K562 (cell line): ENCODE data around the gene GALNS. TPM values are rescaled to one million over a fixed set of nuclear protein-coding genes. Genes with fewer than 3 reads are reported as not detected.

ENCODE experiments used
- ATAC-seq: fragments of 200-7000 bp; cut with Tn5 transposase; 3 replicates; pipeline ENCODE4 v1.9.1; 2020; ENCODE audit warnings: moderate library complexity
- BruUV-seq: library from RNA; stranded (reverse); fragments of 400-500 nt; replicated peaks from 2 replicates; lab custom pipeline; 2021; lab: Mats Ljungman, UMichigan
- CTCF ChIA-PET: fragments of 300-600 bp; formaldehyde crosslinking; extraction: SDS; loops from one replicate; lab custom pipeline; 2021; ENCODE audit warnings: low intra/inter-chr PET ratio; lab: Yijun Ruan, JAX
- POLR2A ChIA-PET: fragments of 300-600, 350-650 bp; sonication (Branson Sonifier 250); formaldehyde crosslinking; extraction: SDS; loops from one replicate; lab custom pipeline; 2021; ENCODE audit warnings: antibody characterized with exemption, inconsistent platforms; lab: Yijun Ruan, JAX
- DNase-seq, 4 experiments: peaks; one replicate each; pipeline versions ENCODE4 v3.0.0 to v3.0.0-alpha.2; 2011 to 2018; ENCODE audit warnings: low spot score in 3 of 4, mixed read lengths in 3 of 4; ENCODE audit errors: extremely low read depth in 1 of 4
- FAIRE-seq: peaks from 2 replicates; lab custom pipeline; 2011; peaks lifted over from hg19 to GRCh38; lab: Jason Lieb, UNC
- H2AFZ ChIP-seq: 2 replicates; pipeline ENCODE4 v1.6.0; 2011; ENCODE audit warnings: low read depth, low read length, control low read depth, inconsistent platforms
- H3K27ac ChIP-seq: fragments of 200-600 bp; 3 replicates; pipeline ENCODE4 v1.8.0; 2011; ENCODE audit warnings: low read depth, mild to moderate bottlenecking, control low read depth, inconsistent platforms, low read length, moderate library complexity, mixed read lengths; ENCODE audit errors: extremely low read depth
- H3K27me3 ChIP-seq, 2 experiments: fragments of 300-600 bp in 1 of 2; 2 replicates in 1 of 2; 3 replicates in 1 of 2; pipeline versions ENCODE4 v1.6.0 to v1.8.0; 2011; ENCODE audit warnings: inconsistent platforms in 2 of 2, low read length in 2 of 2, mild to moderate bottlenecking in 1 of 2, mixed read lengths in 1 of 2, moderate library complexity in 1 of 2; ENCODE audit not compliant: control insufficient read depth in 2 of 2, insufficient read depth in 2 of 2
- H3K36me3 ChIP-seq: fragments of 300-600 bp; 3 replicates; pipeline ENCODE4 v1.8.0; 2011; ENCODE audit warnings: mild to moderate bottlenecking, low read length, inconsistent platforms; ENCODE audit not compliant: control insufficient read depth, insufficient read depth
- H3K4me1 ChIP-seq, 2 experiments: fragments of 200-600 bp in 1 of 2; replicated peaks in 1 of 2; 2 replicates in 1 of 2; 3 replicates in 1 of 2; pipeline versions ENCODE4 v1.5.1 to v1.8.0; 2011; ENCODE audit warnings: inconsistent platforms in 2 of 2, low read length in 2 of 2, mild to moderate bottlenecking in 1 of 2, mixed read lengths in 1 of 2, moderate library complexity in 1 of 2; ENCODE audit not compliant: control insufficient read depth in 2 of 2, insufficient read depth in 2 of 2
- H3K4me2 ChIP-seq: 2 replicates; pipeline ENCODE4 v1.6.1; 2011; ENCODE audit warnings: low read length, control low read depth, inconsistent platforms, mixed read lengths; ENCODE audit not compliant: insufficient read depth
- H3K4me3 ChIP-seq: fragments of 200-600 bp; sonication (generic), shearing (Covaris generic); 2 replicates; pipeline ENCODE4 v1.5.1; 2016; ENCODE audit warnings: control low read depth, inconsistent platforms
- H3K79me2 ChIP-seq: fragments of 200-600 bp; 3 replicates; pipeline ENCODE4 v1.8.0; 2011; ENCODE audit warnings: low read length, inconsistent platforms; ENCODE audit not compliant: control insufficient read depth, insufficient read depth
- H3K9ac ChIP-seq, 2 experiments: 2 replicates each; pipeline versions ENCODE4 v1.6.0 to v1.6.1; 2011; ENCODE audit warnings: low read depth in 2 of 2, low read length in 2 of 2, control low read depth in 1 of 2, inconsistent platforms in 1 of 2, mild to moderate bottlenecking in 1 of 2, mixed read lengths in 1 of 2; ENCODE audit not compliant: insufficient read depth in 1 of 2
- H3K9me1 ChIP-seq: one replicate; pipeline ENCODE4 v1.6.0; 2011; ENCODE audit warnings: inconsistent platforms, mild to moderate bottlenecking, low read length, moderate library complexity; ENCODE audit not compliant: control insufficient read depth, insufficient read depth
- H3K9me3 ChIP-seq: replicated peaks from 2 replicates; pipeline ENCODE4 v1.5.1; 2011; ENCODE audit warnings: low read depth, low read length, inconsistent platforms; ENCODE audit not compliant: control insufficient read depth, insufficient read depth
- H4K20me1 ChIP-seq: replicated peaks from 2 replicates; pipeline ENCODE4 v1.6.1; 2011; ENCODE audit warnings: low read length, inconsistent platforms, mixed read lengths; ENCODE audit not compliant: control insufficient read depth, insufficient read depth
- GTF2E2 ChIP-seq: fragments of 200-800 bp; sonication (Bioruptor generic); IDR thresholded peaks from 2 replicates; pipeline ENCODE4 v1.6.1; 2016; ENCODE audit warnings: missing genetic modification characterization, missing compliant biosample characterization
- NFIX ChIP-seq: fragments of 250-450 bp; sonication (Bioruptor Pico); IDR thresholded peaks from 2 replicates; pipeline ENCODE4 v1.4.0; 2020; ENCODE audit warnings: low read depth, mild to moderate bottlenecking, moderate library complexity
- POLR2G ChIP-seq: fragments of 200-400 bp; formaldehyde crosslinking; IDR thresholded peaks from 2 replicates; pipeline ENCODE4 v1.6.1; 2017; ENCODE audit warnings: low read depth, mild to moderate bottlenecking, antibody characterized with exemption, low read length, moderate library complexity
- RBM22 ChIP-seq: fragments of 200-400 bp; formaldehyde crosslinking; IDR thresholded peaks from 2 replicates; pipeline ENCODE4 v1.6.1; 2018; ENCODE audit warnings: low read length, low read depth; ENCODE audit not compliant: poor library complexity, severe bottlenecking
- SMAD4 ChIP-seq: fragments of 250-450 bp; sonication (Bioruptor Pico); conservative IDR thresholded peaks from 2 replicates; pipeline ENCODE4 v1.8.0; 2021; ENCODE audit warnings: inconsistent platforms, mild to moderate bottlenecking, moderate library complexity
- WGBS: fragments of 100-300 bp; shearing (Covaris generic); methylation state at CpG from one replicate; pipeline ENCODE4 v1.1.6; 2016; ENCODE audit warnings: low coverage, mixed read lengths; ENCODE audit not compliant: insufficient coverage; ENCODE audit errors: missing lambda C conversion rate; 5-methylcytosine and 5-hydroxymethylcytosine counted together
- in situ Hi-C: fragments of 300-500 bp; cut with MboI; formaldehyde crosslinking; loops from 4 replicates; pipeline ENCODE4 v1.15.0; 2018; ENCODE audit warnings: inconsistent platforms, mixed read lengths
- intact Hi-C: fragments of 100-400 bp; cut with micrococcal nuclease; formaldehyde crosslinking; loops from 2 replicates; pipeline ENCODE4 v1.14.2; 2022
- polyA plus RNA-seq, 8 experiments: library from polyadenylated mRNA; depleted of rRNA in 4 of 8; stranded (reverse) in 5 of 8; unstranded in 3 of 8; fragments of >200 nt; fragmentation: Nextera tagmentation in 2 of 8; fragmentation: Illumina TruSeq in 1 of 8; extraction: Ambion mirVana in 2 of 8; extraction: Trizol in 1 of 8; gene quantifications; 2 replicates each; pipeline versions ENCODE4 v1.2.1 to v1.2.3, GENCODE V29; 2011 to 2014; ENCODE audit warnings: inconsistent platforms in 1 of 8, missing spikeins in 1 of 8
- total RNA-seq, 7 experiments: library from RNA; depleted of rRNA in 6 of 7; stranded (reverse); fragments of >200 nt in 6 of 7; fragmentation: Illumina TruSeq in 2 of 7; extraction: Trizol in 2 of 7; gene quantifications; 2 replicates each; pipeline versions ENCODE4 v1.2.1 to v1.2.3, GENCODE V29; 2011 to 2021; ENCODE audit warnings: low replicate concordance in 1 of 7

Gene GALNS
- total and polyA plus RNA-seq, 9 of the 15 experiments (the other 6 are each of a cell fraction or from before 2014, with no cell fraction given): 0.38 to 13.2 (median 4.3) TPM

GRCh38 chr16:88902744-88903143, 46.0 kb upstream of the GALNS start:
- POLR2A ChIA-PET: no interaction called here
- H3K36me3 ChIP-seq: peaks cover 77% of the 10 kb centered on the region; the same call in 2 of the 3 replicates
- peaks cover 11% of the 10 kb centered on the region for H3K9me1 ChIP-seq
- in situ Hi-C loops (no loop called here), intact Hi-C loops (no loop called here)
- CTCF ChIA-PET: no interaction called here
- WGBS: 98% methylated on average over 12 of the region's 16 CpGs
- no peak overlapping the region; a peak in 1 of 4 replicates for H3K9ac ChIP-seq
- no peaks in the 10 kb centered on the region for H3K9me3 ChIP-seq
- H3K79me2 ChIP-seq: peaks cover 81% of the 10 kb centered on the region
- H3K27ac ChIP-seq: no peak overlapping the region
- H3K4me1 ChIP-seq: peaks cover 8 to 82% of the 10 kb centered on the region in 2 experiments; a peak in 4 of 5 replicates
- H3K4me3 ChIP-seq: no peak overlapping the region
- no peak for ATAC-seq
- no TSS peak for BruUV-seq
- H2AFZ ChIP-seq: no peak overlapping the region
- TF ChIP-seq RBM22 (peak; percentile 32), SMAD4 (CRISPR knock-in tag) (no peak), POLR2G (0 out of 2 replicates have a peak, but pooled peaks have one; percentile 1)
- no peak overlapping the region for H3K4me2 ChIP-seq
- H3K27me3 ChIP-seq: no peaks in the 10 kb centered on the region
- no peak for FAIRE-seq
- peaks cover 49% of the 10 kb centered on the region for H4K20me1 ChIP-seq
- no peak for DNase-seq

- H2AFZ ChIP-seq: no peak overlapping the region
- ATAC-seq (no peak), DNase-seq (no peak), FAIRE-seq (no peak)
- H4K20me1 ChIP-seq: peaks cover 39% of the 10 kb centered on the region
- H3K9me3 ChIP-seq: no peaks in the 10 kb centered on the region
- peaks cover 85% of the 10 kb centered on the region; the same call in 2 of the 3 replicates for H3K36me3 ChIP-seq
- H3K4me1 ChIP-seq: peaks cover 8 to 76% of the 10 kb centered on the region in 2 experiments; a peak in 4 of 5 replicates
- peaks cover 7% of the 10 kb centered on the region for H3K9me1 ChIP-seq
- no peak overlapping the region for H3K4me2 ChIP-seq
- CTCF ChIA-PET: no interaction called here
- intact Hi-C loops: no loop called here
- peaks cover 77% of the 10 kb centered on the region for H3K79me2 ChIP-seq
- no peak for TF ChIP-seq GTF2E2 (tag)
- TF ChIP-seq NFIX (CRISPR knock-in tag): no peak
- peak; percentile 41 for TF ChIP-seq POLR2G
- POLR2A ChIA-PET: no interaction called here
- BruUV-seq: no TSS peak
- no peak overlapping the region for H3K27ac ChIP-seq
- in situ Hi-C loops: no loop called here
- H3K4me3 ChIP-seq: no peak overlapping the region
- WGBS: 96% methylated on average over 18 of the region's 26 CpGs
- H3K27me3 ChIP-seq: no peaks in the 10 kb centered on the region
- H3K9ac ChIP-seq: no peak overlapping the region; a peak in 1 of 4 replicates
Measured at GRCh38 chr16:88901718-88902337, 45.1 kb upstream of the GALNS start.
